NCI-H1930 (cell line): ENCODE measurements around the gene ATP13A3.
A peak's percentile ranks its signal among the peaks of the same experiment; 100 is the strongest.
"Not testable (repeated sequence)": the region's sequence is repeated elsewhere in the genome, so short reads cannot be mapped to it uniquely, and the experiment has no call there.

Source experiments
- DNase-seq, 2 experiments: peaks; one replicate each; lab custom pipeline; 2025; lab: John Stamatoyannopoulos, UW

Gene ATP13A3

DNA sequence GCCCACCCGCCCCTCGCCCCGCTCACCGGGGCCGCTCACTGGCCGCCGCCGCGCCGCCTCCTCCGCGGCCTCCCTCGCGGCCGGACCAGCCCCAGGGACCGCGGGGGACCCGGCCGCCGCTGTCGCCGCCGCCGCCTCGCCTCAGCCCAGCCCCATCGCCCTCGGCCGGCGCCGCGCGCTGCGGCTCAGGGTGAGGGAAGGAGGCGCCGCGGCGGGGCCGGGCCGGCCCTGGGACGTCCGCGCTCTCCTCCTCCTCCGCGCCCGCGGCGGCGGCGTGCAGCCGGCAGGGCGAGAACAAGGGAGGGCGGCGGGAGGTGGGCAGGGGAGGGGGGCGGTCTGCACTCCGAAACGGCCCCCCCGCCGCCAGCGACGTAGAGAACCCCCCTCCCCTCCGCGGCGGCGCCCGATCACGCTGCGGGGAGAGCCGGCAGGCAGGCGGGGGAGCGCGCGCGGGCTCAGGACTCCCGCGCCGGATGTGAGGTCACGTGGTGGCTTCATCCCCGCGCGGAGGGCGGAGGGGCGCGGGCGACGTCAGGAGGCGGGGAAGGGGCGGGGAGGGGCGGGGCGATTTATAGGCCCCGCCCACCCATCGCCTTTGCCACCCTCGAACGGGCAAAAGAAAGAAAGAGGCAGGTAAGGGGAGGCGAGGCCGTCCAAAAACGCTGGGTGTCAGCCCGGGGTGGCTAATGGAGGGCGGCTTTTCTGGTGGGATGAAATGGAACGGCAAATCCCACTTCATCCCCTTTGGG lies at the start of gene ATP13A3:
ATP13A3 (minus strand) TSS at position 463 of the 749 bp plus-strand sequence. CDS start 24,812 bp downstream, outside the sequence.
- peak; percentile 82 to 87 for DNase-seq

DNA sequence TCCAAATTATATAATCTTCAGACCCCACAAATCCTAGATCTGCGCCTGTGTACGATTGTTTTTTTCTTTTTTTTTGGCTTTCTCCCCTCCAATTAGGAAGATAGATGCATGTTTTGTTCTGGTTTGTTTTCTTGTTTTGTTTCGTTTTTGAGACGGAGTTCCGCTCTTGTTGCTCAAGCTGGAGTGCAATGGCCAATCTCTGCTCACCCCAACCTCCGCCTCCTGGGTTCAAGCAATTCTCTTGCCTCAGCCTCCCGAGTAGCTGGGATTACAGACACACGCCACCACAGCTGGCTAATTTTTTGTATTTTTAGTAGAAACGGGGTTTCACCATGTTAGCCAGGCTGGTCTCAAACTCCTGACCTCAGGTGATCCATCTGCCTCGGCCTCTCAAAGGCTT lies 48.4 kb upstream of the ATP13A3 start:
- DNase-seq = not testable (repeated sequence)

- DNase-seq = no peak
Measured at GRCh38 chr3:194534243-194534642, 47.4 kb upstream of the ATP13A3 start.

DNA sequence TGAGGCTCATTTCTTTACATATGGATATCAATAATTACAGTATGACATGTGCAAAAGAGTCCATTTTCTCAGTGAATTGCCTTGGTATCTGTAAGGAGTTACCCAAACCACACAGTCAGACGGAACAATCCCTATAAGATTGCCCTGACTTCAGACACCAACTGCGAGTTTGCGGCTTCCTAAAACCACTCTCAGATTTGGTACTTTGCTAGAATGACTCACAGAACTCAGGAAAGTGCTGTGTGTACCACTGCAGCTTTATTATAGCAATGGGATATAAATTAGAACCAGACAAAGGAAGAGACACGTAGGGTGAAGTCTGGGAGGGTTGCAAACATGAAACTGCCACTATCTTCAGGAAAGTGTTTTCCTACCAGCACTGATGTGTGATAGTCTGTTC lies 45.8 kb upstream of the ATP13A3 start:
- no peak for DNase-seq

DNA sequence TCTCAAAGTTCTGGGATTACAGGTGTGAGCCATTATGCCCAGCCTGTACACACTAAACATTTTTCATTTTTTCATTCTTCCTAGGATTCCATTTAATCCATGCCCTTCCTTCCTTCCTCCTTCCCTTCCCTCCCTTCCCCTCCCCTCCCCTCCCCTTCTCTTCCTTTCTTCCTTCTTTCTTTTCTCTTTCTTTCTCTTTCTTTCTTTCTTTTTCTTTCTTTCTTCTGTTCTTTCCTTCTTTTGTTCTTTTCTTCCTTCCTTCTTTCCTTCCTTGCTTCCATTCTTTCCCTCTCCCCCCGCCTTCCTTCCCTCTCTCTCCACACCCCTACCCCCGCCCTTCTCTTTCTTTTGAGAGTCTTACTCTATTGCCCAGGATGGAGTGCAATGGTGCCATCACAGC lies 40.9 kb upstream of the ATP13A3 start:
- no peak for DNase-seq

GRCh38 chr3:194526164-194526563 lies 39.4 kb upstream of the ATP13A3 start:
- no peak for DNase-seq

GRCh38 chr3:194522579-194523046 lies 35.8 kb upstream of the ATP13A3 start:
- no peak for DNase-seq

DNA sequence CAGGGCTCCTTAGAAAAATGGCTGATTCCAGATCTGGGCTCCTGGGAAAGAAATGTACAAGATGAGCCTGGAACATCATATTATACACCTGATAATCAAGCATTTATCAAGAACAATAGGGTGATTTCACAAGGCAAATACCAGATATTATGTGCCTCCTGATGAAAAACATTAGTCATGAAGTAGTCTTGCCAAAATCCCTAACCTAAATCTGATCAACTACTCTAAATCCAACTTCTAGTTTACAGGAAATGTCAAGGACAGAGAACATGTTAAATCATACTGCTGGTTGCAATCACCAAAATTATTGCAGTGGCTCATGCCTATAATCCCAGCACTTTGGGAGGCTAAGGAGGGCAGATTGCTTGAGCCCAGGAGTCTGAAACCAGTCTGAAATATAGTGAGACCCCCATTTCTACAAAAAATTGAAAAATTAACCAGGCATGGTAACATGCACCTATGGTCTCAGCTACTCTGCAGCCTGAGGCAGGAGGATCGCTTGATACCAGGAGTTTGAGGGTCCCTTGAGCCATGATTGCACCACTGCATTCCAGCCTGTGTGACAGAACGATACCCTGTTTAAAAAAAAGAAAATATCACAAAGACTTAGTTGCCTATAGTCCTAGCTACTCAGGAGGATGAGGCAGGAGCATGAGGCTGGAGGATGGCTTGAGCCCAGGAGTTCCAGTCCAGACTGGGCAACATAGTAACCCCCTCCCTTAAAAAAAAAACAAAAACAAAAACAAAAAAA lies 34.9 kb upstream of the ATP13A3 start:
- no peak for DNase-seq

DNA sequence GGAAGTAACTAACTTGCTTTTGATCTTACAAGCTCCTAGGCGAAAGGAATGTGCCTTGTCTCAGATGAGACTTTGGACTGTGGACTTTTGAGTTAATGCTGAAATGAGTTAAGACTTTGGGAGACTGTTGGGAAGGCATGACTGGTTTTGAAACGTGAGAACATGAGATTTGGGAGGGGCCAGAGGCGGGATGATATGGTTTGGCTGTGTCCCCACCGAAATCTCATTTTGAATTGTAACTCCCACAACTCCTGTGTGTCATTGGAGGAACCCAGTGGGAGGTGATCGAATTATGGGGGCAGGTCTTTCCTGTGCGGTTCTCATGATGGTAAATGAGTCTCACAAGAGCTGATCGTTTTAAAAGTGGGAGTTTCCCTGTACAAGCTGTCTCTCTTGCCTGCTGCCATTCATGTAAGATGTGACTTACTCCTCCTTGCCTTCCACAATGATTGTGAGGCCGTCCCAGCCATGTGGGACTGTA lies 33.9 kb upstream of the ATP13A3 start:
- not testable (repeated sequence) for DNase-seq

DNA sequence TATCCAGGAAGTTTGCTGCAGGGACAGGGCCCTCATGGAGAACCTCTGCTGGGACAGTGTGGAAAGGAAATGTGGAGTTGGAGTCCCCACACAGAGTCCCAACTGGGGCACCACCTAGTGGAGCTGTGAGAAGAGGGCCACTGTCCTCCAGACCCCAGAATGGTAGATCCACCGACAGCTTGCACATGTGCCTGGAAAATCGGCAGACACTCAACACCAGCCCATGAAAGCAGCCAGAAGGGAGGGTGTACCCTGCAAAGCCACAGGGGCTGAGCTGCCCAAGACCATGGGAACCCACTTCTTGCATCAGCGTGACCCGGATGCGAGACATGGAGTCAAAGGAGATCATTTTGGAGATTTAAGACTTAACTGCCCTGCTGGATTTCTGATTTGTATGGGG lies 33.4 kb upstream of the ATP13A3 start:
- not testable (repeated sequence) for DNase-seq

DNA sequence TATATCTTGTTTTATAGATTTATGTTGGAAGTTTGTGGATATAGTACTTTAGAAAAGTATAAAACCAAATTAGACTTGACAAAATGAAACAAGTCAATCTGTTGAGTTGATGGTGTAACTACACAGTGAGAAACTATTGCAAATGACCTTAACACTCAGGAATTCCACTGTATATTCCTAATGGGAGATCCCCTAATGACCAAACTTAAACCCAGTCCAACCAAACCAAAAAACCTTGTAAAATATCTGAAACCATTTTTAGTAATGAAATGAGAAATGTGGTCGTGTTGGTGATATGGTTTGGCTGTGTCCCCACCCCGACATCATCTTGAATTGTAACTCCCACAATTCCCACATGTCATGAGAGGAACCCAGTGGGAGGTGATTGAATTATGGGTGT lies 31.9 kb upstream of the ATP13A3 start:
- DNase-seq = no peak

GRCh38 chr3:194517333-194517732 lies 30.5 kb upstream of the ATP13A3 start:
- no peak for DNase-seq

- DNase-seq = no peak
Measured at GRCh38 chr3:194514626-194515025, 27.8 kb upstream of the ATP13A3 start.

DNA sequence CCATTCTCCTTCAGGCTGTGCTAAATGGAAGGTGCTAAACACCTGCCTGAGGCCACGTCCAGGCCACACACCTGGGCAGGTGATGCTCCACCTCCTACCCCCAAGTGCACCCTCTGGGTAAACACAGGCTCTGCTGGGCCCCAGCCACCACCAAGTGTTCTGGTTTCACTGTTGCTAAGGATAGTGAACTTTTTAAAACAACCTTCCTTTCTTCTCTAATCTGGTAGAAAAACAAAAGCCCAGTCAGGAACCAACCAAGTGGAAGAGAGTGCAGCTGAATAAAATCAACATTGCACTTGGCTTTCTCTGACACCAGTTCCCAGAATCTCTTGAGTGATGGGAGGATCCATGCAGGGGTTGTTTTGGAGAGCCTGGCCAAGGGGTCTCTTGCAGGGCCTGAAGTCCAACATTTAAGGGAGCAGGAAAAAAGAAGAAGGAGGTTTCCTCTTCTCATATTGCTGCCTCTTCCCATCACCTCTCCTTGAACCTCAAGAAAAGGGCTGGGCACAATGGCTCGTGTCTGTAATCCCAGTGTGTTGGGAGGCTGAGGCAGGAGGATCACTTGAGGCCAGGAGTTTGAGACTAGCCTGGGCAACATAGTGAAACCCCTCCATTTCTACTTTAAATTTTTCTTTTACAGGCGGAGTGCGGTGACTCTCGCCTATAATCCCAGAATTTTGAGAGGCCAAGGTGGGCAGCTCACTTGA lies 26.2 kb upstream of the ATP13A3 start:
- no peak for DNase-seq

GRCh38 chr3:194508491-194509453 lies 22.0 kb upstream of the ATP13A3 start:
- DNase-seq = no peak

DNA sequence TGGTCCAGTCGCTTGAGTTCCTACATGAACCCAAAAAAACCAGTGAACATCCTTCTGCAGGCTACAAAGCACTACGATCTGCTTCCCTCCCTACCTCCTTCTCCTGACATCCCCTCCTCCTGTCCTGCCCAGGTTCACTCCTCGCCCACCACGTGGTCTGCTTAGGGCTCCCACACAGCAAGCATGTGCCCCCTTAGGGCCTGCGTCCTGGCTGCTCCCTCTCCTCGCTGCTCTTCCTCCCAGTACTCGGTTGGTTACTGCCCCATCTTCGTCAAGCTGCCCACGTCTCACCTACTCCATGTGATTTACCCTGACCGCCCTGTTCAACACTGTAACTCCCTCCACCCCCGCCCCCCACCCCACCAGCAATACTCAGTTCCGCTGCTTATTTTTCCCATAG lies 20.8 kb upstream of the ATP13A3 start:
- no peak for DNase-seq

- no peak for DNase-seq
Measured at GRCh38 chr3:194505791-194506415, 19.1 kb upstream of the ATP13A3 start.

GRCh38 chr3:194504861-194505260 lies 18.1 kb upstream of the ATP13A3 start:
- no peak for DNase-seq

DNA sequence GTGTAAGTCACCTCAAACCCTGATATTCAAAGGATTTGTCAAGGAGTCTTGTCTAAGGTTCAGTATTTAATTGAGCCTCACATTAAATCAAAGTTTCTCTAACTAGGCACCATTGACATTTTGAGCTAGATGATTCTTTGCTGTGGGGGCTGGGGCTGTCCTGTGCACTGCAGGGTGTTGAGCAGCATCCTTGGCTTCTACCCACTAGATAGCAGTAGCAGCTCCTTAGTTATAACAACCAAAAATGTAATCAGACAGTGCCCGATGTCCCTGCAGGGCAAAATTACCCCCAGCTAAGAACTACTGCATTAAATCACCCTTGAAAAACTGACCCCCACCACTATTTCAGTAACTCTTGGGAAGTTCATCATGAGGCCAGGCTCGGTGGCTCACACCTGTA lies 17.3 kb upstream of the ATP13A3 start:
- DNase-seq = no peak

DNA sequence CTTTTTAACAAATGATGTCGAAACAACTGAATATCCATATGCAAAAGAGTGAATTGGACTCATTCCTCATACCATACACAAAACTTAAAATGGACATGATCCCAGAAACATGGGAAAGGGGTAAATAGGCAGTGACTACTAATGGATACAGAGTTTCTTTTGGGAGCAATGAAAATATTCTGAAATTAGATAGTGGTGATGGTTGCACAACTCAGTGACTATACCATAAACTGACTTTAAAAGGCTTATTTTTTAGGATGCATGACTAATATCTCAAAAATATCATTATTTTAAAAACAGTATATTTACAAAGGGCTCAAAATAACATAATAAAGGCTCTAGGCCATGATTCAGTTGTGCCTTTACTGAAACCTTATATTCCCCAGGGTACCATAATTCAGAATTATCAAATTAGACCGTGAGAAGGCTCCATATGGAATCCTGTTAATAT lies 16.3 kb upstream of the ATP13A3 start:
- DNase-seq = no peak

DNA sequence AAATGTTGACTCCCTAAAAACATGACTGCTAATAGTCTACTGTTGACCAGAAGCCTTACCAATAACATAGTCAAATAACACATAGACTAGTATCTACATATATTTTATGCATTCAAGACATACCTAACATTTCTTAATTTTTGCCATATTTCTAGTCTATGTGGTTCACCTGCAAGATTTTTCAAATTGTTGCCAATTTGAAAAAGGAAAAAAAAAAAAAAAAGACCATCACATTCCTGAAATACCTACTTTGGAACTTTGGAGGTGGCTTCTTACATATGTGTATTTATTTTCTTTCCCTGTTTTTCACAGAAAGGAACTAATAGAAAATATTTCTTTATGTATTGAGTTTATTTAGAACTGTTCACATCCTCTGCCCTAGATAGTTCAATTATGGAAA lies 13.4 kb upstream of the ATP13A3 start:
- no peak for DNase-seq
